ENCODE results near the gene LYST. TPM values are rescaled to one million over a fixed set of nuclear protein-coding genes. Genes with fewer than 3 reads are reported as not detected.

LYST gene
- total RNA-seq, 2 donors from 2014 or later = 21.9 to 41.7 TPM

GRCh38 chr1:235844776-235845175 lies 21.9 kb downstream of the LYST start:
- WGBS = 89% methylated on average over 3 of the region's 3 CpGs
- Histone ChIP-seq H3K36me3 (no peaks in the 10 kb centered on the region), H3K9me3 (no peaks in the 10 kb centered on the region), H3K4me1 (replicated peaks) (no peaks in the 10 kb centered on the region), H3K27ac (no peak overlapping the region), H3K4me3 (no peak overlapping the region), H3K27me3 (replicated peaks; ENCODE audit: insufficient read depth) (no peaks in the 10 kb centered on the region)
- intact Hi-C loops (cut with DNase I) = no loop called here
- TF ChIP-seq POLR2AphosphoS5 (IDR thresholded peaks at IDR 0.05) (no peak), CTCF (IDR thresholded peaks at IDR 0.05) (no peak), POLR2A (IDR thresholded peaks at IDR 0.05) (no peak)
- no peak for DNase-seq (ENCODE audit: low spot score)

DNA sequence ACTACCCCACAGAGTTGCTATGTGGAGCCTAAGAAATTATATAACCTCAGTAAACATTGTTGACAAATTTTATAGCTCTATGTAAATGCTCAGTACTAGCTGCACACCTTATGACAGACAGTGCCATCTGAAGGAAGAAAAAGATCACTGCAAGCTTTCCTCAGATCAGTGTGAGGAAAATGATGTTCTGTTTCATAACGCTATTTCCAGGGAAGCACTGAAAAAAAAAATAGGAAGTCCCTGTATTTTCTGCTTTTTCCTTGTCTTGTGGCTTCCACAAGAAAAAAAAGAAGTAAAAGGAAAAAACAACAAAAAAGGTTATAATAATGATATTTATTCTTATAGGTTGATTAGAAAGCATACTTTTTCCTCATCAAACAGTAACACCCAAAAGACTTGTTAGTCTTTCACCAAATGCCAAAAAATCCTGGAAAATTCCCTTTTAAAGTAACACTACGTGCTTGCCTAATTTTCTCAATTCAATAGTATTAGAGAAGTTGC lies 23.2 kb downstream of the LYST start:
- Histone ChIP-seq H3K9me3 (no peaks in the 10 kb centered on the region), H3K4me1 (replicated peaks) (no peaks in the 10 kb centered on the region), H3K27me3 (replicated peaks; ENCODE audit: insufficient read depth) (no peaks in the 10 kb centered on the region), H3K36me3 (no peaks in the 10 kb centered on the region), H3K4me3 (no peak overlapping the region), H3K27ac (no peak overlapping the region)
- TF ChIP-seq POLR2A (IDR thresholded peaks at IDR 0.05) (no peak), CTCF (IDR thresholded peaks at IDR 0.05) (peak in 3 of 4 experiments; percentile 34 to 64 (median 63)), POLR2AphosphoS5 (IDR thresholded peaks at IDR 0.05) (peak; percentile 37)
- intact Hi-C loops (cut with DNase I) = no loop called here
- DNase-seq (ENCODE audit: low spot score) = no peak
- WGBS = 32% methylated on average over 2 of the region's 2 CpGs

DNA sequence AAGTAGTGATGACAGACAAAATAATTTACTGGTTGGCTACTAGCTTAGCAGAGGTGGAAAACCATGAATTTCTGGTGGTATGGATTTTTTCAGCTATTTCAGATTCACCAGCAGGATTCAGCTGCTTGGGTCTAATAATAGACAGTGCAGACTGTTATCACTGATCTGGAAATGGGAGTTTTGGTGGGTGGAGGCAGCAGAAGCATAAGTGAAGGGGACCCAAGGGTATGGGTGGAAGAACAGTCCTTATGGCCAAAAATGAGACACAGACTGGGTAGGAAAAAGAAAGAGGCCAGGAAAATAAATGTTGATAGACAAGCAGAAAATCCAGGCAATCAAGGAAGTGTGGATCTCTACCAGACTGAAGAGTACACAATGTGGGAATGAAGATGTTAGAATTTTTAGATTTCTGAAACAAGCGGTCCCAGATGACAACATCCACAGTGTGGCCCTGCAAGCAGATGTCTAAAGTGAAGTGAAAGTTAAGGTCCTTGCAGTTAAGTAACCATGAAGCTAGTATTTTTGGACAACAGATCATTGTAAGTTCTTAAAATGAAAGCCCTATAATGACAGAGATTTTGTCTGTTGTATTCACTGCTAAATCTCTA lies 24.7 kb downstream of the LYST start:
- intact Hi-C loops (cut with DNase I) = no loop called here
- H3K4me3 ChIP-seq = no peak overlapping the region
- H3K27me3 ChIP-seq (replicated peaks; ENCODE audit: insufficient read depth) = no peaks in the 10 kb centered on the region
- DNase-seq (ENCODE audit: low spot score) = no peak
- H3K27ac ChIP-seq = no peak overlapping the region
- no peaks in the 10 kb centered on the region for H3K36me3 ChIP-seq
- no peaks in the 10 kb centered on the region for H3K9me3 ChIP-seq
- no peaks in the 10 kb centered on the region for H3K4me1 ChIP-seq (replicated peaks)
- TF ChIP-seq CTCF (IDR thresholded peaks at IDR 0.05) = no peak
- TF ChIP-seq POLR2AphosphoS5 (IDR thresholded peaks at IDR 0.05) = no peak
- TF ChIP-seq POLR2A (IDR thresholded peaks at IDR 0.05) = no peak
- WGBS = 88% methylated on average over 1 of the region's 1 CpG

GRCh38 chr1:235838021-235838420 lies 28.7 kb downstream of the LYST start:
- intact Hi-C loops (cut with DNase I) = no loop called here
- Histone ChIP-seq H3K27ac (no peak overlapping the region), H3K4me3 (no peak overlapping the region), H3K4me1 (replicated peaks) (no peaks in the 10 kb centered on the region), H3K27me3 (replicated peaks; ENCODE audit: insufficient read depth) (no peaks in the 10 kb centered on the region), H3K36me3 (no peaks in the 10 kb centered on the region), H3K9me3 (no peaks in the 10 kb centered on the region)
- 71% methylated on average over 1 of the region's 1 CpG for WGBS
- TF ChIP-seq CTCF (IDR thresholded peaks at IDR 0.05) = no peak
- TF ChIP-seq POLR2A (IDR thresholded peaks at IDR 0.05) = no peak
- no peak for TF ChIP-seq POLR2AphosphoS5 (IDR thresholded peaks at IDR 0.05)
- no peak for DNase-seq (ENCODE audit: low spot score)

- H3K36me3 ChIP-seq = no peaks in the 10 kb centered on the region
- WGBS = 37% methylated on average over 4 of the region's 4 CpGs
- no peaks in the 10 kb centered on the region for H3K9me3 ChIP-seq
- intact Hi-C loops (cut with DNase I) = no loop called here
- peak overlapping the region in 1 of 2 donors; percentile 19 for H3K27ac ChIP-seq
- H3K4me1 ChIP-seq (replicated peaks) = no peaks in the 10 kb centered on the region
- TF ChIP-seq POLR2A (IDR thresholded peaks at IDR 0.05) (no peak), CTCF (IDR thresholded peaks at IDR 0.05) (no peak), POLR2AphosphoS5 (IDR thresholded peaks at IDR 0.05) (no peak)
- DNase-seq (ENCODE audit: low spot score) = no peak
- H3K4me3 ChIP-seq = no peak overlapping the region
- no peaks in the 10 kb centered on the region for H3K27me3 ChIP-seq (replicated peaks; ENCODE audit: insufficient read depth)
These were observed 31.5 kb downstream of the LYST start for GRCh38 chr1:235835226-235835625.

Measured in prostate gland (tissue), 2 donors.